ENCODE measurements around the gene GPSM1.

GPSM1 gene

GRCh38 chr9:136361754-136362449 is 34.6 kb downstream of the GPSM1 start:
- DNase-seq (ENCODE audit: low read depth), result no peak

DNA sequence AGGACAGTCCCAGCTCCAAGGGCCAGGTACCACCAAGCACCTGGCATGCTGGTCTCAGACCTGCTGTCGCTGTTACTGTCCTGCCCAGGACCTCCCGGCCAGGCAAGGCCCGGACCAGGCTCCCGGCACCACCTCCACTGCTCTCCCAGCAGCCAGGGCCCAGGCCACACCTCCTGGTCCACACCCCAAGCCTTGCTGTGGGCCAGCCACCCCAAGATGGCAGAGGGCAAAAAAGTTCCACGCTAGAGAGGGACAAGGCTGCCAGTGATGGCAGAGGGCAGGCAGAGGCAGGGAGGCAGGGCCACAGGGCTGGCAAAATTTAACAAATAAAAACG is 35.1 kb downstream of the GPSM1 start:
- no peak for DNase-seq (ENCODE audit: low read depth)

GRCh38 chr9:136363106-136363948 is 36.0 kb downstream of the GPSM1 start, which contains the start of gene DNLZ:
Gene DNLZ (minus strand): TSS chr9:136363744. CDS start chr9:136363714, 30 bp downstream.
- peak; percentile 92 for DNase-seq (ENCODE audit: low read depth)

GRCh38 chr9:136363949-136364748 is 36.8 kb downstream of the GPSM1 start:
- DNase-seq (ENCODE audit: low read depth), result no peak

- no peak for DNase-seq (ENCODE audit: low read depth)
These were observed 37.8 kb downstream of the GPSM1 start for GRCh38 chr9:136364942-136365774.

GRCh38 chr9:136365775-136366222 is 38.5 kb downstream of the GPSM1 start:
- DNase-seq (ENCODE audit: low read depth), result no peak

DNA sequence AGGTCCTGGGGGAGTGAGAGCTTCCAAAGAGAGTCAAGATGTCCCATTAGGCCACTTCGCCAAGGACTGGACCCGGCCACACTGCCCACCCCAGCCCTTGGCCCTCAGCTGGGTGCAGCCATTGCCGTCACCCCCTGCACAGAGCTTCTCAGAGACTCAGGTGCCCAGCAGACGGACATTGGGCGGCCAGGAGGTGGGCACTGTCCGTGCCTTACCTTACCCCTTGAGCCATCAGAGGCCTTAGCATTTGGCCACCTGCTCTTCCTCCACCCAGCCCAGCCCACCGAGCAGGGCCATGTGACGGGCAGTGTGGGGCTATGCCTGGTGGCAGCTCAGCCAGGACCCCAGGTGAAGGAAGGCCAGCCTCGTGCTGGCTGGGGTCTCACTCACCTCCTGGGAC is 39.5 kb downstream of the GPSM1 start:
- DNase-seq (ENCODE audit: low read depth), result no peak

- no peak for DNase-seq (ENCODE audit: low read depth)
These were observed 40.2 kb downstream of the GPSM1 start for GRCh38 chr9:136367296-136368145.

- DNase-seq (ENCODE audit: low read depth), result no peak
These were observed 40.9 kb downstream of the GPSM1 start for GRCh38 chr9:136368190-136368589.

GRCh38 chr9:136370037-136370436 is 42.7 kb downstream of the GPSM1 start:
- no peak for DNase-seq (ENCODE audit: low read depth)

- no peak for DNase-seq (ENCODE audit: low read depth)
These were observed 43.6 kb downstream of the GPSM1 start for GRCh38 chr9:136370687-136371532.

- no peak for DNase-seq (ENCODE audit: low read depth)
These were observed 44.2 kb downstream of the GPSM1 start for GRCh38 chr9:136371533-136371880.

DNA sequence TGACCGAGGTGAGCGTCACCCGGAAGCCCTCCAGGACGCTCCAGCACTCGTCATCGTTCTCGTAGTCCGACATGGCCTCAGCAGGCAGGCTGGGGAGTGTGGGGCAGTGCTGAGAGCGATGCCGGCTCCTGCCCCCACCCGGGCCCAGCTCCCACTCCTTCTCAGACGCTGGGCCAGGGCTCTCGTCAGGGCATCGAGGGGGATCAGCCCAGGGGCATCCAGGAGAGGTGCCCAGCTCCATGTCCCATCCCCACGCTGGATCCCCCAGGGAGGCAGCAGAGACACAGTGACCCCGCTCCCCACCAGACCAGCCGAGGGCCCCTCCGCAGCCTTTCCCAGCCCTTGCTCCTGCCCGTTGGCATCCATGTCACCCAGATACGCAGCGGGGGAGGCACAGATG is 44.7 kb downstream of the GPSM1 start:
- no peak for DNase-seq (ENCODE audit: low read depth)

DNA sequence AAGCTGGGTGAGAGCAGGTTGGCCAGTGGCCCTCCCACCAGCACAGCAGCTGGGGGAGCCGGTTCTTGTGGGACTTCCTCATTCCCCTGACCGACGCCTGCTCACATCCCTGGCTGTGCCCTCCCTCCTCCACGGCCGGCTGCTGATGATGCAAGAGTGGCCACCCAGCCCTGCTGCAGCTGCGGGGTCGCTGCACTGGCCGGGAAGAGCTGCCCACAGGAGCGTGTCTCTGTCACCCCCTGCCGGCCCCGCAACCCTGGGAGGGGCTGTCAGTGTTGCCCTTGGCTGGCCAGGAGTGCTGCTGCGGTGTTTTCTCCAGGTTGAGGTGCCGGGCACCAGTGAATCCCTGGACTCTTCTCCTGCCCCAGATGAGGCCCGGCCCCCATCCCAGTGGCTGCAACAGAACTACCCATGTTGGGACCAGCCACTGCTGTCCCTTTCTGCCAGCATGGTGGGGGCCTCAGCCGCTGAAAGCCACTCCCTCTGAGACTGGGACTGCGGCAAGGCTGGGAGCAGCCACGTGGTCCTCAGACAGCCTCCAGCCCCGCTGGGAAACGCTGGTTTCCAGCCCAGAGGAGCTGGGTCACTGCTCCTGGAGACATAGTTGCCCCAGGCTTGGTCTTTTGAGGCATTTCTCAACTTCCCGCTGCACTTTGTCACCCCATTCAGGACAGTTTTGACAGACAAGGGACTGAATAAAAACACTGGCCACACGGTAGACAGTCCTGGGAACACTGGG is 45.4 kb downstream of the GPSM1 start:
- DNase-seq (ENCODE audit: low read depth), result peak; percentile 64

GRCh38 chr9:136373300-136374182 is 46.2 kb downstream of the GPSM1 start, which contains the start of gene CARD9:
Gene CARD9 (minus strand): TSS chr9:136373669. CDS start chr9:136372078, 1,591 bp downstream.
- no peak for DNase-seq (ENCODE audit: low read depth)

- no peak for DNase-seq (ENCODE audit: low read depth)
These were observed 46.8 kb downstream of the GPSM1 start for GRCh38 chr9:136374183-136374575.

GRCh38 chr9:136375096-136375495 is 47.8 kb downstream of the GPSM1 start:
- no peak for DNase-seq (ENCODE audit: low read depth)

GRCh38 chr9:136376457-136376856 is 49.1 kb downstream of the GPSM1 start:
- DNase-seq (ENCODE audit: low read depth), result no peak

Measured in GM04504 (cell line).